SK-N-SH (cell line): Measurements from ENCODE around the gene THSD7A. TPM values are rescaled to one million over a fixed set of nuclear protein-coding genes. Genes with fewer than 3 reads are reported as not detected.

Source experiments
- CTCF ChIA-PET: fragments of 300-600, 350-600 bp; formaldehyde crosslinking; extraction: SDS; loops from one replicate; lab custom pipeline; 2021; lab: Yijun Ruan, JAX
- POLR2A ChIA-PET: fragments of 350-600 bp; sonication (Branson Sonifier 250); formaldehyde crosslinking; extraction: SDS; loops from one replicate; lab custom pipeline; 2020; ENCODE audit warnings: antibody characterized with exemption, inconsistent platforms; lab: Yijun Ruan, JAX
- DNase-seq: peaks from one replicate; pipeline ENCODE4 v3.0.0; 2012
- H2AFZ ChIP-seq: fragments of 200-600 bp; sonication (generic); 2 replicates; pipeline ENCODE4 v1.8.1; 2016; ENCODE audit warnings: antibody characterized with exemption, mild to moderate bottlenecking, low read depth
- H3F3A ChIP-seq: fragments of 200-600 bp; sonication (generic); replicated peaks from 2 replicates; pipeline ENCODE3; 2016; ENCODE audit warnings: antibody characterized with exemption, mild to moderate bottlenecking; ENCODE audit not compliant: insufficient read depth
- H3K27ac ChIP-seq, 2 experiments: fragments of 200-500 bp in 1 of 2; fragments of 200-600 bp in 1 of 2; sonication (Bioruptor generic) in 1 of 2; sonication (generic), shearing (Covaris generic) in 1 of 2; 2 replicates each; pipeline versions ENCODE4 v1.5.1 to v1.6.1; 2014 to 2016; ENCODE audit warnings: low read depth in 2 of 2, inconsistent platforms in 1 of 2, low read length in 1 of 2, mild to moderate bottlenecking in 1 of 2, mixed read lengths in 1 of 2
- H3K27me3 ChIP-seq: fragments of 200-600 bp; sonication (generic), shearing (Covaris generic); 2 replicates; pipeline ENCODE4 v1.6.1; 2016; ENCODE audit warnings: mixed run types; ENCODE audit not compliant: insufficient read depth
- H3K36me3 ChIP-seq, 2 experiments: fragments of 200-500 bp in 1 of 2; fragments of 200-600 bp in 1 of 2; sonication (Bioruptor generic) in 1 of 2; sonication (generic) in 1 of 2; replicated peaks in 1 of 2; 2 replicates each; pipeline versions ENCODE3 to v1.5.1; 2014 to 2016; ENCODE audit warnings: low read length in 1 of 2, mild to moderate bottlenecking in 1 of 2; ENCODE audit not compliant: insufficient read depth in 2 of 2, control insufficient read depth in 1 of 2
- H3K4me1 ChIP-seq, 2 experiments: fragments of 200-500 bp in 1 of 2; fragments of 200-600 bp in 1 of 2; sonication (Bioruptor generic) in 1 of 2; sonication (generic), shearing (Covaris generic) in 1 of 2; 2 replicates each; pipeline versions ENCODE4 v1.5.1 to v1.6.1; 2014 to 2016; ENCODE audit warnings: low read depth in 1 of 2, low read length in 1 of 2, mixed run types in 1 of 2; ENCODE audit not compliant: insufficient read depth in 2 of 2, control insufficient read depth in 1 of 2
- H3K4me2 ChIP-seq: fragments of 200-600 bp; sonication (generic), shearing (Covaris generic); 2 replicates; pipeline ENCODE4 v1.6.1; 2017; ENCODE audit warnings: mixed run types
- H3K4me3 ChIP-seq, 2 experiments: fragments of 200-500 bp in 1 of 2; fragments of 200-600 bp in 1 of 2; sonication (Bioruptor generic) in 1 of 2; sonication (generic), shearing (Covaris generic) in 1 of 2; 2 replicates each; pipeline versions ENCODE4 v1.5.1 to v1.8.1; 2014 to 2016; ENCODE audit warnings: low read depth in 2 of 2, inconsistent platforms in 1 of 2, low read length in 1 of 2, mild to moderate bottlenecking in 1 of 2, mixed read lengths in 1 of 2, moderate library complexity in 1 of 2
- H3K79me2 ChIP-seq: fragments of 200-600 bp; sonication (generic); 2 replicates; pipeline ENCODE4 v1.8.1; 2017; ENCODE audit warnings: mild to moderate bottlenecking; ENCODE audit not compliant: insufficient read depth
- H3K9ac ChIP-seq: fragments of 200-600 bp; sonication (generic); 2 replicates; pipeline ENCODE4 v1.6.1; 2017; ENCODE audit warnings: mixed run types
- H3K9me2 ChIP-seq: fragments of 200-600 bp; sonication (generic); 2 replicates; pipeline ENCODE4 v1.6.1; 2017; ENCODE audit warnings: mixed run types
- H3K9me3 ChIP-seq: fragments of 200-600 bp; sonication (generic); 2 replicates; pipeline ENCODE4 v1.6.1; 2017; ENCODE audit warnings: mixed run types, mild to moderate bottlenecking, moderate library complexity
- H4K20me1 ChIP-seq: fragments of 200-600 bp; sonication (generic); 2 replicates; pipeline ENCODE4 v1.6.1; 2017; ENCODE audit warnings: mild to moderate bottlenecking, mixed run types; ENCODE audit not compliant: insufficient read depth
- EZH2phosphoT487 ChIP-seq: fragments of 200-600 bp; sonication (generic); IDR thresholded peaks from 2 replicates; pipeline ENCODE4 v1.6.1; 2017; ENCODE audit warnings: low read depth, mixed run types, mild to moderate bottlenecking, antibody characterized with exemption, moderate library complexity, borderline replicate concordance
- FOSL2 ChIP-seq: IDR thresholded peaks from 2 replicates; pipeline ENCODE4 v1.4.0; 2012; ENCODE audit warnings: low read depth, mild to moderate bottlenecking, moderate library complexity, borderline replicate concordance
- MEF2A ChIP-seq: IDR thresholded peaks from 2 replicates; pipeline ENCODE4 v1.4.0; 2012; ENCODE audit warnings: low read depth, borderline replicate concordance
- MXI1 ChIP-seq: IDR thresholded peaks from 2 replicates; pipeline ENCODE4 v1.6.1; 2012; ENCODE audit warnings: mild to moderate bottlenecking, low read depth, low read length, improper control_type of control experiment
- POLR2AphosphoS5 ChIP-seq: IDR thresholded peaks from 2 replicates; pipeline ENCODE4 v1.6.1; 2012; ENCODE audit warnings: low read depth, low read length
- RCOR1 ChIP-seq: fragments of 150-350 bp; IDR thresholded peaks from 2 replicates; pipeline ENCODE4 v1.6.1; 2017; ENCODE audit warnings: antibody characterized with exemption, low read length
- REST ChIP-seq: IDR thresholded peaks from 2 replicates; pipeline ENCODE4 v1.6.1; 2012; ENCODE audit warnings: mild to moderate bottlenecking, low read depth, low read length, moderate library complexity
- RFX5 ChIP-seq: IDR thresholded peaks from 2 replicates; pipeline ENCODE4 v1.6.1; 2012; ENCODE audit warnings: mild to moderate bottlenecking, improper control_type of control experiment, low read length
- SIN3A ChIP-seq: IDR thresholded peaks from 2 replicates; pipeline ENCODE4 v1.6.1; 2012; ENCODE audit warnings: low read depth, mild to moderate bottlenecking, low read length, moderate library complexity, borderline replicate concordance
- TAF1 ChIP-seq: IDR thresholded peaks from 2 replicates; pipeline ENCODE4 v1.6.1; 2012; ENCODE audit warnings: low read depth, mild to moderate bottlenecking, low read length, moderate library complexity, borderline replicate concordance
- TEAD4 ChIP-seq: IDR thresholded peaks from 2 replicates; pipeline ENCODE4 v1.4.0; 2012; ENCODE audit warnings: mild to moderate bottlenecking, borderline replicate concordance; ENCODE audit not compliant: insufficient read depth
- USF1 ChIP-seq: IDR thresholded peaks from 2 replicates; pipeline ENCODE4 v1.4.0; 2012; ENCODE audit warnings: low read depth, borderline replicate concordance
- USF2 ChIP-seq: fragments of 150-350 bp; IDR thresholded peaks from 2 replicates; pipeline ENCODE4 v1.6.1; 2017; ENCODE audit warnings: antibody characterized with exemption, low read length, low read depth, borderline replicate concordance
- YY1 ChIP-seq: IDR thresholded peaks from 2 replicates; pipeline ENCODE4 v1.4.0; 2012; ENCODE audit warnings: low read depth, mild to moderate bottlenecking
- ZBTB33 ChIP-seq: IDR thresholded peaks from 2 replicates; pipeline ENCODE4 v1.4.0; 2012; ENCODE audit warnings: low read depth, borderline replicate concordance
- WGBS: methylation state at CpG from one replicate; pipeline ENCODE4 v1.1.6; 2017; ENCODE audit warnings: low lambda C conversion rate; 5-methylcytosine and 5-hydroxymethylcytosine counted together
- polyA plus RNA-seq, 3 experiments: library from polyadenylated mRNA; depleted of rRNA; stranded (reverse); fragments of >200 nt; gene quantifications; 2 replicates each; pipeline ENCODE4 v1.2.3, GENCODE V29; 2012
- TF ChIP-seq, protein P1 (sequence below): IDR thresholded peaks from 2 replicates; pipeline ENCODE4 v1.4.0; 2012; ENCODE audit warnings: low read depth
- TF ChIP-seq, protein P2 (sequence below): fragments of 150-350 bp; IDR thresholded peaks from 2 replicates; pipeline ENCODE4 v1.6.1; 2016; ENCODE audit warnings: mild to moderate bottlenecking, low read depth, low read length

THSD7A gene
- polyA plus RNA-seq, 1 of the 3 experiments (the other 2 are of a cell fraction) = 0.16 TPM

- TF ChIP-seq REST = no peak
- TF ChIP-seq, protein P1, sequence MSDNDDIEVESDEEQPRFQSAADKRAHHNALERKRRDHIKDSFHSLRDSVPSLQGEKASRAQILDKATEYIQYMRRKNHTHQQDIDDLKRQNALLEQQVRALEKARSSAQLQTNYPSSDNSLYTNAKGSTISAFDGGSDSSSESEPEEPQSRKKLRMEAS = no peak
Observed at GRCh38 chr7:11787534-11787933, 44.5 kb downstream of the THSD7A start (continued).

GRCh38 chr7:11786186-11786585 lies 45.8 kb downstream of the THSD7A start:
- H4K20me1 ChIP-seq = no peaks in the 10 kb centered on the region
- peaks cover 0 to 9% of the 10 kb centered on the region in 2 experiments for H3K36me3 ChIP-seq
- peak overlapping the region in 1 of 2 experiments; percentile 71; a peak in 2 of 4 replicates for H3K27ac ChIP-seq
- CTCF ChIA-PET = interaction anchor here (1.8 kb wide), 1 partner anchor 9 kb away, joined by 5 read pairs; no protein-coding TSS in a partner anchor
- POLR2A ChIA-PET = no interaction called here
- DNase-seq = no peak
- H3K9ac ChIP-seq = no peak overlapping the region
- no peaks in the 10 kb centered on the region for H3K79me2 ChIP-seq
- H3K27me3 ChIP-seq = no peaks in the 10 kb centered on the region
- H3K9me2 ChIP-seq = no peaks in the 10 kb centered on the region
- no peak overlapping the region for H2AFZ ChIP-seq
- no peaks in the 10 kb centered on the region for H3F3A ChIP-seq
- WGBS = 56% methylated on average over 2 of the region's 2 CpGs
- H3K4me2 ChIP-seq = no peak overlapping the region
- no peaks in the 10 kb centered on the region for H3K9me3 ChIP-seq
- H3K4me3 ChIP-seq = no peak overlapping the region
- peaks cover 0 to 10% of the 10 kb centered on the region in 2 experiments; a peak in 2 of 4 replicates for H3K4me1 ChIP-seq
- no peak for TF ChIP-seq MEF2A
- no peak for TF ChIP-seq FOSL2
- no peak for TF ChIP-seq EZH2phosphoT487
- TF ChIP-seq USF2 = no peak
- TF ChIP-seq MXI1 = no peak
- TF ChIP-seq, protein P2, sequence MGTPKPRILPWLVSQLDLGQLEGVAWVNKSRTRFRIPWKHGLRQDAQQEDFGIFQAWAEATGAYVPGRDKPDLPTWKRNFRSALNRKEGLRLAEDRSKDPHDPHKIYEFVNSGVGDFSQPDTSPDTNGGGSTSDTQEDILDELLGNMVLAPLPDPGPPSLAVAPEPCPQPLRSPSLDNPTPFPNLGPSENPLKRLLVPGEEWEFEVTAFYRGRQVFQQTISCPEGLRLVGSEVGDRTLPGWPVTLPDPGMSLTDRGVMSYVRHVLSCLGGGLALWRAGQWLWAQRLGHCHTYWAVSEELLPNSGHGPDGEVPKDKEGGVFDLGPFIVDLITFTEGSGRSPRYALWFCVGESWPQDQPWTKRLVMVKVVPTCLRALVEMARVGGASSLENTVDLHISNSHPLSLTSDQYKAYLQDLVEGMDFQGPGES = no peak
- no peak for TF ChIP-seq SIN3A
- no peak for TF ChIP-seq RCOR1
- no peak for TF ChIP-seq TAF1
- no peak for TF ChIP-seq POLR2AphosphoS5
- no peak for TF ChIP-seq ZBTB33
- no peak for TF ChIP-seq RFX5
- TF ChIP-seq USF1 = no peak
- TF ChIP-seq TEAD4 = no peak
- TF ChIP-seq REST = no peak
- no peak for TF ChIP-seq YY1
